Measurements from ENCODE around the gene FAM50B. TPM values are rescaled to one million over a fixed set of nuclear protein-coding genes. Genes with fewer than 3 reads are reported as not detected.

Gene FAM50B
- polyA plus RNA-seq, 1 donor from 2014 or later: 14.0 TPM

DNA sequence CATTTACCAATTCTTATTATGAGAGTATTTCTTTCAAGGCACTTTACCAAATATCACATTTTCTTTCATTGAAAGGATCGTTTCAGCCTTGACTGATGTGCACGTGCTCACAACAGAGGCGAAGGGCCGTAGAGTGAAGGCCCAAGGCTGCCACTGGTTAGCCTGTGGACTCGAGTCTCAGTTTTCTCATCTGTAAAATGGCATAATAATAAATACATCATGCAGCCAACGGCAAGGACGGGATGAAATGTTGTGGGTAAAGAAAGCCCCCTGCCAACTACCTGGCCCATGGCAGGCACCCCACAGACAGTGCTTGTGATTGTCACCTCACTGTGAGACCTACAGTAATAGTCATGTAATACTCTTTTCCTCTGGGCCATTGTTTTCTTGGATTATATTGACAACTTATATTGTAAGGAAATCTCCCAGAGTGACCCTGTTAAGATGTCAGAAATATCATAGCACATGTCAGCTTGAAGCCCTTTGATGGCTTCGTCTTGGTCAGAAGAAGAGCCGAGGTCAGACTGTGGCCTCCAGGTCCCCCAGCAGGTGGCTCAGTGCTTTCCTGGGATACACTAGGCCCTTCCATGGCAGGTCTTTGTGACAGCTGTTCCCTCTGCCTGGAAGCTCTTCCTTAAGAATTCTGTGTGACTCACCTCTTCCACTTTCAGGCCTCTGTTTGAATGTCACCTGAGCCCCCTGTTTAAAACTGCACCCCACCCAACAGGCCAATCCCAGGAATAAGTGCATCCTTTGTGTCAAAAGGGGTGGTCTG is 36.3 kb downstream of the FAM50B start:
- H3K4me1 Mint-ChIP-seq: no peaks in the 10 kb centered on the region
- no peaks in the 10 kb centered on the region for H3K9me3 Mint-ChIP-seq
- no peak overlapping the region for H3K4me3 Mint-ChIP-seq
- H3K36me3 Mint-ChIP-seq: no peaks in the 10 kb centered on the region
- no peaks in the 10 kb centered on the region for H3K27me3 Mint-ChIP-seq
- no peak overlapping the region for H3K27ac Mint-ChIP-seq

DNA sequence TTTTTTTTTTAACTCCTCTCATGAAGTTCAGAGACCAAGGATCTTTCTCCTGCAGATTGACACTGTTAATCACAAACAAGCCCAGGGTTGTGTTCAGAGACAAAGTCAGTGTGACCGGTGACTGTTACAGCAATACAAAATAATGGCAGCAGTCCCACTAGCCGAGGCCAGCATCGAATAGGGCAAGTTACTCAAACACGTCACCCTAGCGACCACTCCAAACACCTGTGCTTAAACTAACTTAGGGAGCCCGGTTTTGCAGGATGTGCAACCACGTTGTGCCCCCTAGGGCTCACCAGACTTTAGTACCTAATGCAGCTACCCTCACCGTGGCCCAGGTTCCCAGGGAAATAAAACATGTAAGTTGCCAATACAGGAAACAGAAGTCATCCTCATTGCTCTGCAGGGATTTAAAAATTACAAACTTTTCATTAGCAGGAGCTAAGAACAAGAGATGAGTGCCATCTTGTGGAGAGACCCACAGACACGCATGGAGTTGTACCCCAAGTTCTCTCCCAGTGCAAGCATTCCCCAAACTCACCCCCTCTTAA is 38.1 kb downstream of the FAM50B start:
- H3K4me3 Mint-ChIP-seq: no peak overlapping the region
- no peaks in the 10 kb centered on the region for H3K9me3 Mint-ChIP-seq
- H3K4me1 Mint-ChIP-seq: no peaks in the 10 kb centered on the region
- no peaks in the 10 kb centered on the region for H3K27me3 Mint-ChIP-seq
- H3K36me3 Mint-ChIP-seq: no peaks in the 10 kb centered on the region
- H3K27ac Mint-ChIP-seq: no peak overlapping the region

DNA sequence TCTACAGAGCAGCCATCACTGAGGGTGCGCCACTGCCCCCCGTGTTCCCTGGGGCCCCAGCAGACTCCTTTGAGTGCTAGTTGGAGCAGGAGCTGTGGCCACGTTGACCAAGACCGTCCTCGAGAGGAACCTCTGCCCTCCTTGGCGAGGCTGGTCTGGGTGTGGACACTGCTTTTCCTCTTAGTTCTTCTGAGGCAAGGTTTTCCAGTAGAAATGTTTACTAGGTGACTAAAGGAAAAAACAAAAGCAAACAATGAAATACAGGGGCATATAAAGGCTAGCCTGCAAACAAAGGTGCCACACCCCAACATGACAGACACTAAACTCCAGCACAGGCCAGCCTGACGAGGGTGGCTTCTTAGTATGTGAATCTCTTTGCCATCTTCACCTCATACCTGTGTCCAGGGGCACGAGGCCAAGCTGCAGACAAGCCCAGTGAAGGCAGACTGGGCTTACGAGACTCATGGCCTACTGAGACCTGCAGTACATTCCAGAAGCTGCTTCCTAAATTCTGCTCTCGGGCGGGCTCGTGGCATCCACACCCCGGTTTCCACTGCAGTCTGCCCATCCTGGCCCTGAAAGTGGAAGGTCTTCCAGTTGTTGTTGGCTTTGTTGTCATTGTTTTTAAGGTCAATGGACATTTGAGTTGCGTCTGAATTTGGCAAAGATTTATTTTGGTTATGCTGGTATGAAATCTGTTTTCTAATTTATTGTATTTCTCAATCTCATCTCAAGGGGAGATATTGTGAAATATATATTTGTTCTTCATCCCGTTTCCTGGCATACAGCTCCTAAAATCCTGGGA is 39.2 kb downstream of the FAM50B start:
- Mint-ChIP-seq H3K4me1 (no peaks in the 10 kb centered on the region), H3K27me3 (no peaks in the 10 kb centered on the region), H3K4me3 (no peak overlapping the region), H3K27ac (no peak overlapping the region), H3K36me3 (no peaks in the 10 kb centered on the region), H3K9me3 (no peaks in the 10 kb centered on the region)

DNA sequence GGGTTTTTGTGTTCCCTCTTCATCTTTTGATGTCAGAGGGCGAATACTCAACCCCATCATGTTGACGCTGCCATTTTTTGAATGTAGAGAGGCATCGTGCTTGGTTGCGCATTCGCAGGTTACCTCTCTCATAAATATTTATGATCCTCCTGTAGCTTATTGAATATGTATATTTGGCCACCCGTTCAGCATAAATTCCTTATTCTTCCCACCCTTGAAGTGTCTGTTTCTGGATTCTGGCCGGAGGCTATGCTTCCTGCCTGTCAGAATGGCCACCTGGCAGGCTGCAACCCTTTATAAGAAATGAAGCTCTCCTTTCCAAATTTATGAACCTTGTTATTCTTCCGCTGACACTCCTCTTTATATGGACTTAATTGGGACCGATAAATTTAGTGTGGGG is 40.9 kb downstream of the FAM50B start:
- Mint-ChIP-seq H3K9me3 (no peaks in the 10 kb centered on the region), H3K4me1 (peaks cover 0 to 1% (median 0%) of the 10 kb centered on the region in 3 donors), H3K4me3 (no peak overlapping the region), H3K27me3 (no peaks in the 10 kb centered on the region), H3K36me3 (no peaks in the 10 kb centered on the region), H3K27ac (no peak overlapping the region)

DNA sequence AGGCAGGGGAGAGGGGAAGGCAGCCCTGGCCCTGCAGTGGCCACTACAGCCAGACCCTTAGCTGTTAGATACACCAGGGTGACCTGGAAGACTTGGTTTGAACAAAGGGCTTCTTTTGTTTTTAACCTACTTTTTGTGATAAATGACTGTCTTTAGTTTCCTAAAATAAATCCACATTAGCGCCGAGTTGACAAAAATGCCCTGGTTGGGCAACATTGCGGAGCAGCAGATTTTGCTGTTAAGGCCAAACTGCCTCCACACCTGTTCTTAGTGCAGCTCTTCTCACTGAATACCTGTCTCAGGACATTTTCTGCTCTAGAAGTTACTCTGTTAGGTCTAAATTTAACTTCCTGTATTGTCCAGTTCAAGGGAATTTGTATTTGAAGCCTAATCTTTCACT is 42.7 kb downstream of the FAM50B start:
- peaks cover 0 to 1% (median 0%) of the 10 kb centered on the region in 3 donors for H3K4me1 Mint-ChIP-seq
- H3K27ac Mint-ChIP-seq: no peak overlapping the region
- no peak overlapping the region for H3K4me3 Mint-ChIP-seq
- H3K27me3 Mint-ChIP-seq: no peaks in the 10 kb centered on the region
- H3K36me3 Mint-ChIP-seq: no peaks in the 10 kb centered on the region
- H3K9me3 Mint-ChIP-seq: no peaks in the 10 kb centered on the region

DNA sequence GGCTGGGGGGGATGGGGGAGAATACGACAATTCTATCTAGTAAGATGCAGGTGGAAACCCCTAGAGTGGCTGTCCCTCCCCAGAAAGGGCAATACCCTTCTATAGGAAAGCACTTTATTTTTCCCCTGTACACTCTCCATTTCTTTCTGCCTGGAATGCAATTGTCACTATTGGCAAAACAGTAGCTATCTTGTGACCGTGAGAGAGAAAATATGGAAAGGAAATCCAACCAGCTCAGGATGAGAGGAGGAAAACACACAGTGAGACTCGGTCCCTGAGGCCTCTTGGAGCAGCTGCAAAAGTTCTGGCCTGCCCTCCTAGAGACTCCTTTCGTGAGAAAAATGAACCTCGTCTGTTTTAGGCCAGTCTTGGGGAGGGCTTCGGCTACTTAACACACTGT is 43.4 kb downstream of the FAM50B start:
- Mint-ChIP-seq H3K4me3 (no peak overlapping the region), H3K9me3 (no peaks in the 10 kb centered on the region), H3K4me1 (peaks cover 0 to 1% (median 0%) of the 10 kb centered on the region in 3 donors), H3K27ac (no peak overlapping the region), H3K36me3 (no peaks in the 10 kb centered on the region), H3K27me3 (peaks cover 2% of the 10 kb centered on the region)

DNA sequence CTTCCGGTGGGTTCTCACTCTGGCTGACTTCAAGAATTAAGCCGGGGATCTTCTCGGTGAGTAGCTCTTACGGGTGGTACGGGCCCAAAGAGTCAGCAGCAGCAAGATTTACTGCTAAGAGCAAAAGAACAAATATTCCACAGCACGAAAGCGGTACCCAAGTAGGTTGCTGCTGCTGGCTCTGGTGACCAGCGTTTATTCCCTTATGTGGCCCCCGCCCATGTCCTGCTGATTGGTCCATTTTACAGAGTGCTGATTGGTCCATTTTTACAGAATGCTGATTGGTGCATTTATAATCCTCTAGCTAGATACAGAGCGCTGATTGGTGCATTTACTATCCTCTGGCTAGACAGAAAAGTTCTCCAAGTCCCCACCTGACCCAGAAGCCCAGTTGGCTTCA is 44.3 kb downstream of the FAM50B start:
- H3K4me3 Mint-ChIP-seq: no peak overlapping the region
- no peaks in the 10 kb centered on the region for H3K9me3 Mint-ChIP-seq
- peaks cover 2% of the 10 kb centered on the region for H3K27me3 Mint-ChIP-seq
- H3K4me1 Mint-ChIP-seq: peaks cover 0 to 1% (median 0%) of the 10 kb centered on the region in 3 donors
- H3K36me3 Mint-ChIP-seq: no peaks in the 10 kb centered on the region
- no peak overlapping the region for H3K27ac Mint-ChIP-seq

DNA sequence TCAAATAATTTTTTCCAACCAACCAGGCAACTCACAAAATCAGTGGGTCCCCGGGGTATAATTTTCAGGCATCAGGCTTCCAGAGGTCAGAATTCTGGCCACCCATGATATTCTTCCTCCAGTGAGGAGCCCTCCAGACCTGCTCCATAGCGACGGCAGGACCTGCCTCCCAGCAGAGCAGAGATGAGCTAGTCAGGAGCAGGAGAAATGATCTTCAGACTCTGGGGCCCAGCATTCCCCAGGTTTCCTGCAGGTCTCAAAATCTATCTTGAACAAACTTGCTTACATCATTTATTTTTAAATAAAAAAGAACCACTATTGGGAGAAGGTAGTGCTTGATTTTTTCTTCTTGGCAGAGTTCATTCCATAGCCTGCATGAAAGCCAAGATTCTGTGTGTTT is 44.7 kb downstream of the FAM50B start:
- H3K27me3 Mint-ChIP-seq: peaks cover 2% of the 10 kb centered on the region
- no peaks in the 10 kb centered on the region for H3K9me3 Mint-ChIP-seq
- peaks cover 0 to 1% (median 0%) of the 10 kb centered on the region in 3 donors for H3K4me1 Mint-ChIP-seq
- H3K27ac Mint-ChIP-seq: no peak overlapping the region
- no peak overlapping the region for H3K4me3 Mint-ChIP-seq
- no peaks in the 10 kb centered on the region for H3K36me3 Mint-ChIP-seq

DNA sequence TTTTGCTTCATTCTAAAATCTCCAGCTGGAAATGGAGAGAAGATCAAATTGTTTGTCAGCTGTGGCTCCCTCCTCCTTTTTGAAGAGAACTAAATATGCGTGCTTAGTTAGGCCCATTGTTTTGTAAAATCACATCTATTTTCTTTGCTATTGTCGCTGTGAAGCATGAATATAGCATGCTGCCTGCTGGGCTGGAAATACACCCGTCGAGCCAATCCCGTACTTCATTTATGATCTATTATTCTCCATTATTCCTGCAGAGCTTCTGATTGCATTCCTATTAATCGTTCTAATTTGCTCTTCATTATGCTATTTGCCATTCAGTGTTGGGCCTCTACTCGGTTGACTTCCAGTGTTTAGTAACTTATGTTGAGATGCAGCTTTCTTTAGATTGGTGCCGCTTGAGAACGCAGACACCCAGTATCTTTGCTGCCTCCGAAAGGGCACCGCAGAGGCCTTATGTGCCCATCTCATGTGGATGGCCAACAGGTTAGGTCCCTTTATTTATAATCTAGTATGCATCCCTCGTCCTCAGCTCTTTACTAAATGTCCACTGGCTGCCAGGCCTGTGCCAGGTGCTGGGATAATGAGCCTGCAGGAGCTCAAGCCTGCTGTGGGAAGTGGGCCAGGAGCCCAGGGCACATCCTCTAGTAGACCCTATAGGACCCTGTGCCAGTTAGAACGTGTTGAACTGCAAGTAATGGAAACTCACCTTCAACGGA is 45.6 kb downstream of the FAM50B start:
- H3K4me1 Mint-ChIP-seq: peaks cover 0 to 1% (median 0%) of the 10 kb centered on the region in 3 donors
- H3K4me3 Mint-ChIP-seq: no peak overlapping the region
- H3K27me3 Mint-ChIP-seq: peaks cover 2% of the 10 kb centered on the region
- no peaks in the 10 kb centered on the region for H3K9me3 Mint-ChIP-seq
- no peak overlapping the region for H3K27ac Mint-ChIP-seq
- H3K36me3 Mint-ChIP-seq: no peaks in the 10 kb centered on the region

DNA sequence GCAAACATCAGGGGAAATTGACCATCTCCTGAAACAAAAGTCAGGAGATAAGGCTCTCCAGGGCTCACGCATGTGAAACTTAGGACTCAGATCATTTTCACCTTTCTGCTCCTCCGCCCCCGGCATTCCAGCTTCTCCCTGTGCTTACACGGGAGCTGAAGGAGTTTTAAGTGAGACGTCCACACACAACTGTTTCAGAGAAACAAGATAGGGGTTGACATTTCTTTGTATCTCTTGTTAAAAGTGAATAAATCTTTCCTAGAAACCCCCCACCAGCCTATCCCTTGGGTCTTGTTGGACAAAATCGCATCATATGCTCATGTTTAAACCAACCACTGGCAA is 46.1 kb downstream of the FAM50B start:
- Mint-ChIP-seq H3K9me3 (no peaks in the 10 kb centered on the region), H3K4me1 (peaks cover 0 to 1% (median 0%) of the 10 kb centered on the region in 3 donors), H3K36me3 (no peaks in the 10 kb centered on the region), H3K27me3 (peaks cover 6% of the 10 kb centered on the region), H3K4me3 (no peak overlapping the region), H3K27ac (no peak overlapping the region)

DNA sequence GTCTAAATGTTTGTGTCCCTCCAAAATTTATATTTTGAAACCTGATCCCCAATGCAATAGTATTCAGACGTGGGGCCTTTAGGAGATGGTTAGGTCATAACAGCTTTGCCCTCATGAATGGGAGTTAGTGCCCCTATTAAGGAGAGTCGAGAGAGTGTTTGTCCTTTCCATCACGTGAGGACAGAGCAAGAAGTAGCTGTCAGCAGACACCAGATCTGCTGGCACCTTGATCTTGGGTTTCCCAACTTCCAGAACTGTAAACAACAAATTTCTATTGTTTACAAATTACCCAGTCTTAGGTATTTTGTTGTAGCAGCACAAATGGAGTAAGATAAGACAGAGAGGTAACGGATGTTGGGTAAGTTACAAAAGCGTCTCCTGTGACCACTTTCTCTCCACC is 46.6 kb downstream of the FAM50B start:
- Mint-ChIP-seq H3K36me3 (no peaks in the 10 kb centered on the region), H3K4me1 (peaks cover 0 to 1% (median 0%) of the 10 kb centered on the region in 3 donors), H3K9me3 (no peaks in the 10 kb centered on the region), H3K27me3 (peaks cover 6% of the 10 kb centered on the region), H3K4me3 (no peak overlapping the region), H3K27ac (no peak overlapping the region)

DNA sequence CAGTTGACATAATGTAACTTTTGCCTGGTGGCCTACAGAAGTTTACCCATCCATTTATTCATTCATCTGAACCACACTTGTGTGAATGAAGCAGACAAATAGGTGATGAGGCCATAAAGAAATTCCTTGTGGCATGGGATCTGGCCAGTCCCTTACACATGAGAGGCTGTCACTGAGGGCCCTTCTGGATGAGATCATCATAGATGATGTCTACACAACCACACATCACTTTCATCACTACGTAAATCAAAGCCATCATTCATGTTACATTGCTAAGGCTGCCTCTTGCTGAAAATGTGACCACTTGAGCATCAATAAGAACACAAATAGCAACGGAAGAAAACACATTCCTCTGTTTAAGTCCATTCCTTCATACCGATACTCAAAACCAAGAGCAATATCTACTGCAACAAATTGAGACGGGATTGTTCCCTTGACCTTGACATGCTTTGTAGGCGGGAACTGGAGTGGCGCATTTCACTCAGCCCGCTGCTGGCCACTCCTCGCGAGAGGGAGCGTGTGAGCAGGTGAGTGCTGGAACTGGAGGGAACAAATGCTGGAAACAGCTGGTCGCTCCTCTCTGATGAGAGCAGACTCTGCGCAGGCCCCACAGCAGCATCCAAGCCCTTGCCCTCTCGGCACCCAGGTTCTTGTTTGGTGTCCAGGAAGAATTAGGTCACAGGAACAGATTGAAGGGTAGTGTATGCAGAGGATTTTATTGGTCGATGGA is 49.3 kb downstream of the FAM50B start:
- peaks cover 6% of the 10 kb centered on the region for H3K27me3 Mint-ChIP-seq
- H3K4me1 Mint-ChIP-seq: peaks cover 0 to 4% (median 0%) of the 10 kb centered on the region in 3 donors
- no peaks in the 10 kb centered on the region for H3K9me3 Mint-ChIP-seq

DNA sequence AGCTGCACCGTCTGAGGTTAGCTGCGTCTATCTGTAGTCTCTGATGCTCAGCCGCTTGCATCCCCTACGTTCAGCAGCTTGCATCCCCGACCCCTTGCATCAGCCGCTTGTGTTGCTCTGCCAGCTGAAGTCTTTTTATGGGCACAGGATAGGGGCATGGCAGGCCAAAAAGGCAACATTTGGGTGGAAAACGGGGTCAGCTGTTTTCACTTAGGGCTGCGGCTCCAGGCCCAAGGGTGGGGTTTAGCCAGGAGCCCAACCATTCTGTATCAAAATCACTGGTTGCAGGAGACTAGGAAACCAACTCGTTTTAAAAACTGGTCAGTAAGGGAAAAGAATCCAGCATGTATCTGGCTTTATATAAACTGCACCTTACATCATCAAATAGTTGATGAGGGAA is 49.9 kb downstream of the FAM50B start:
- H3K27me3 Mint-ChIP-seq: peaks cover 6% of the 10 kb centered on the region
- peaks cover 0 to 4% (median 0%) of the 10 kb centered on the region in 3 donors for H3K4me1 Mint-ChIP-seq
- no peaks in the 10 kb centered on the region for H3K36me3 Mint-ChIP-seq
- H3K9me3 Mint-ChIP-seq: no peaks in the 10 kb centered on the region
- H3K27ac Mint-ChIP-seq: no peak overlapping the region
- H3K4me3 Mint-ChIP-seq: no peak overlapping the region

More for the DNA sequence above, 49.3 kb downstream of the FAM50B start:
- Mint-ChIP-seq H3K36me3 (no peaks in the 10 kb centered on the region), H3K27ac (peak overlapping the region in 1 of 3 donors; percentile 7), H3K4me3 (no peak overlapping the region)

DNA sequence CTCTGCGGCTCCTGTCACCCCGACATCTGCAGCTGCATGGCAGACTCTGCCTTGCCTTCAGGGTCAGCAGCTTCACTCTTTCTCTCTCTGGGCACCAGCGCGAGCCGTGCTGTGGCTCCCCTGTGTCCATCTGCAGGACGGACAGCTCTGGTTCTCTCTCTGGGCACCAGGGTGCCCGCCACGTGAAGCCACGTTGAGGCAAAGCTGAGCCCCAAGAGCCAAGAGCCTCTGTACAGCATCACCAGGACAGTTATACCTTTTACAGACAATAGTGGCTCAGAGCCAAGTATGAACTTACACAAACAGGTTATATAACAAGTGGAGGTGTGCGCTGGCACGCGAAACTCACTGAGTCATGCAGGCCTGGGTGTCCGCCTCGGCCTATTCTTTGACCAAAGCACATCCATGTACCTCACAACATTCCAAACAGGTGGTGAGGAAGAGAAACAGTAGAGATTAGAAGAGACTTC is 50.8 kb downstream of the FAM50B start:
- no peak overlapping the region for H3K27ac Mint-ChIP-seq
- peaks cover 0 to 3% (median 0%) of the 10 kb centered on the region in 3 donors for H3K4me1 Mint-ChIP-seq
- H3K4me3 Mint-ChIP-seq: no peak overlapping the region
- H3K36me3 Mint-ChIP-seq: no peaks in the 10 kb centered on the region
- peaks cover 6% of the 10 kb centered on the region for H3K27me3 Mint-ChIP-seq
- H3K9me3 Mint-ChIP-seq: no peaks in the 10 kb centered on the region

All from IgD-negative memory B cell (primary cell).